Suprapubic skin (tissue), 3 donors: ENCODE results near the gene GNAO1.

ENCODE experiments used
- POLR2A ChIP-seq, 2 donors: fragments of 450-650 bp; IDR thresholded peaks; one replicate each; pipeline ENCODE4 v1.6.1; 2017; ENCODE audit warnings: antibody characterized with exemption in 2 of 2, mild to moderate bottlenecking in 2 of 2, moderate library complexity in 2 of 2
- TF ChIP-seq, protein P1 (sequence below), 2 donors: fragments of 200-600 bp in 1 of 2; fragments of 450-650 bp in 1 of 2; sonication (generic) in 1 of 2; IDR thresholded peaks; one replicate each; pipeline ENCODE4 v1.5.1; 2016 to 2019; ENCODE audit warnings: antibody characterized with exemption in 2 of 2, mild to moderate bottlenecking in 1 of 2, moderate library complexity in 1 of 2

DNA sequence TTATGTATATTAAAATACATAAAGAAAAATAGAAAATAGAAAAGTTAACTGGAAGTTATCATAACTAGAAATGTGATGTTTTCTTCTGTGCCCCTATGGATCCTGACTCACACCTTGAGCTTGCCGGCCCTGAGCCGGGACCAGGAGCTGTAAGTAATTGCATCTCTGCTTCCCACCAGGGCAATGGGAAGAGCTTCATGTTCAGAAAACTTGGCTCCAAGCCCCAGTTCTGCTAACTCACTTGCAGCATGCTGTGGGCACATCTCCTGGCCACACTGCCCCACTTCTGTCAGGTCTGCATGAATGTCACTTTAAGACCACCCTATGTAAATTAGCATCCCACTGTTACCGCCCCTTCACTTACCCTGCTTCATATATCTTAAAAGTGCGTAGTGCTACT lies 37.2 kb downstream of the GNAO1 start:
- TF ChIP-seq POLR2A (IDR thresholded peaks at IDR 0.05): no peak
- TF ChIP-seq, protein P1, sequence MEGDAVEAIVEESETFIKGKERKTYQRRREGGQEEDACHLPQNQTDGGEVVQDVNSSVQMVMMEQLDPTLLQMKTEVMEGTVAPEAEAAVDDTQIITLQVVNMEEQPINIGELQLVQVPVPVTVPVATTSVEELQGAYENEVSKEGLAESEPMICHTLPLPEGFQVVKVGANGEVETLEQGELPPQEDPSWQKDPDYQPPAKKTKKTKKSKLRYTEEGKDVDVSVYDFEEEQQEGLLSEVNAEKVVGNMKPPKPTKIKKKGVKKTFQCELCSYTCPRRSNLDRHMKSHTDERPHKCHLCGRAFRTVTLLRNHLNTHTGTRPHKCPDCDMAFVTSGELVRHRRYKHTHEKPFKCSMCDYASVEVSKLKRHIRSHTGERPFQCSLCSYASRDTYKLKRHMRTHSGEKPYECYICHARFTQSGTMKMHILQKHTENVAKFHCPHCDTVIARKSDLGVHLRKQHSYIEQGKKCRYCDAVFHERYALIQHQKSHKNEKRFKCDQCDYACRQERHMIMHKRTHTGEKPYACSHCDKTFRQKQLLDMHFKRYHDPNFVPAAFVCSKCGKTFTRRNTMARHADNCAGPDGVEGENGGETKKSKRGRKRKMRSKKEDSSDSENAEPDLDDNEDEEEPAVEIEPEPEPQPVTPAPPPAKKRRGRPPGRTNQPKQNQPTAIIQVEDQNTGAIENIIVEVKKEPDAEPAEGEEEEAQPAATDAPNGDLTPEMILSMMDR (IDR thresholded peaks at IDR 0.05): no peak
